ENCODE results near the gene LPP. TPM values are rescaled to one million over a fixed set of nuclear protein-coding genes. Genes with fewer than 3 reads are reported as not detected.

The LPP gene
- total RNA-seq, 1 experiment from 2014 or later, result 264 TPM

- H3K27ac Mint-ChIP-seq (ENCODE audit: unreplicated experiment), result no peak overlapping the region
- intact Hi-C loops (cut with micrococcal nuclease; ENCODE audit: unreplicated experiment), result no loop called here
- peaks cover 4% of the 10 kb centered on the region for H3K36me3 Mint-ChIP-seq (ENCODE audit: insufficient read depth, unreplicated experiment)
- H3K4me1 Mint-ChIP-seq (ENCODE audit: low read depth, unreplicated experiment), result no peaks in the 10 kb centered on the region
- DNase-seq, result no peak
- BruUV-seq (replicated peaks), result no TSS peak
- TF ChIP-seq, protein P1, sequence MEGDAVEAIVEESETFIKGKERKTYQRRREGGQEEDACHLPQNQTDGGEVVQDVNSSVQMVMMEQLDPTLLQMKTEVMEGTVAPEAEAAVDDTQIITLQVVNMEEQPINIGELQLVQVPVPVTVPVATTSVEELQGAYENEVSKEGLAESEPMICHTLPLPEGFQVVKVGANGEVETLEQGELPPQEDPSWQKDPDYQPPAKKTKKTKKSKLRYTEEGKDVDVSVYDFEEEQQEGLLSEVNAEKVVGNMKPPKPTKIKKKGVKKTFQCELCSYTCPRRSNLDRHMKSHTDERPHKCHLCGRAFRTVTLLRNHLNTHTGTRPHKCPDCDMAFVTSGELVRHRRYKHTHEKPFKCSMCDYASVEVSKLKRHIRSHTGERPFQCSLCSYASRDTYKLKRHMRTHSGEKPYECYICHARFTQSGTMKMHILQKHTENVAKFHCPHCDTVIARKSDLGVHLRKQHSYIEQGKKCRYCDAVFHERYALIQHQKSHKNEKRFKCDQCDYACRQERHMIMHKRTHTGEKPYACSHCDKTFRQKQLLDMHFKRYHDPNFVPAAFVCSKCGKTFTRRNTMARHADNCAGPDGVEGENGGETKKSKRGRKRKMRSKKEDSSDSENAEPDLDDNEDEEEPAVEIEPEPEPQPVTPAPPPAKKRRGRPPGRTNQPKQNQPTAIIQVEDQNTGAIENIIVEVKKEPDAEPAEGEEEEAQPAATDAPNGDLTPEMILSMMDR (IDR thresholded peaks at IDR 0.05; ENCODE audit: unreplicated experiment), result no peak
- no peak overlapping the region for H3K4me3 Mint-ChIP-seq (ENCODE audit: low read depth, unreplicated experiment)
- no peaks in the 10 kb centered on the region for H3K9me3 Mint-ChIP-seq (ENCODE audit: low read depth, unreplicated experiment)
- no peaks in the 10 kb centered on the region for H3K27me3 Mint-ChIP-seq (ENCODE audit: unreplicated experiment)
- CTCF ChIA-PET, result no interaction called here
Measured at GRCh38 chr3:188797045-188797444, 643.1 kb downstream of the LPP start.

GRCh38 chr3:188798556-188799145 lies 644.7 kb downstream of the LPP start:
- no TSS peak for BruUV-seq (replicated peaks)
- H3K27me3 Mint-ChIP-seq (ENCODE audit: unreplicated experiment), result no peaks in the 10 kb centered on the region
- H3K27ac Mint-ChIP-seq (ENCODE audit: unreplicated experiment), result no peak overlapping the region
- no peaks in the 10 kb centered on the region for H3K36me3 Mint-ChIP-seq (ENCODE audit: insufficient read depth, unreplicated experiment)
- CTCF ChIA-PET, result no interaction called here
- H3K9me3 Mint-ChIP-seq (ENCODE audit: low read depth, unreplicated experiment), result no peaks in the 10 kb centered on the region
- intact Hi-C loops (cut with micrococcal nuclease; ENCODE audit: unreplicated experiment), result no loop called here
- H3K4me3 Mint-ChIP-seq (ENCODE audit: low read depth, unreplicated experiment), result no peak overlapping the region
- TF ChIP-seq, protein P1 (IDR thresholded peaks at IDR 0.05; ENCODE audit: unreplicated experiment), result no peak
- no peaks in the 10 kb centered on the region for H3K4me1 Mint-ChIP-seq (ENCODE audit: low read depth, unreplicated experiment)
- no peak for DNase-seq

GRCh38 chr3:188801393-188801792 lies 647.4 kb downstream of the LPP start:
- no TSS peak for BruUV-seq (replicated peaks)
- Mint-ChIP-seq H3K27ac (ENCODE audit: unreplicated experiment) (no peak overlapping the region), H3K36me3 (ENCODE audit: insufficient read depth, unreplicated experiment) (no peaks in the 10 kb centered on the region), H3K4me3 (ENCODE audit: low read depth, unreplicated experiment) (no peak overlapping the region), H3K9me3 (ENCODE audit: low read depth, unreplicated experiment) (peaks cover 3% of the 10 kb centered on the region), H3K4me1 (ENCODE audit: low read depth, unreplicated experiment) (no peaks in the 10 kb centered on the region), H3K27me3 (ENCODE audit: unreplicated experiment) (no peaks in the 10 kb centered on the region)
- DNase-seq, result no peak
- TF ChIP-seq, protein P1 (IDR thresholded peaks at IDR 0.05; ENCODE audit: unreplicated experiment), result no peak
- CTCF ChIA-PET, result no interaction called here
- intact Hi-C loops (cut with micrococcal nuclease; ENCODE audit: unreplicated experiment), result no loop called here

GRCh38 chr3:188802645-188803044 lies 648.7 kb downstream of the LPP start:
- H3K9me3 Mint-ChIP-seq (ENCODE audit: low read depth, unreplicated experiment), result peaks cover 11% of the 10 kb centered on the region
- no peak for DNase-seq
- no peak overlapping the region for H3K27ac Mint-ChIP-seq (ENCODE audit: unreplicated experiment)
- intact Hi-C loops (cut with micrococcal nuclease; ENCODE audit: unreplicated experiment), result no loop called here
- CTCF ChIA-PET, result interaction anchor here (0.7 kb wide), 2 partner anchors 48 to 345 kb away, joined by 8 to 9 read pairs; no protein-coding TSS in a partner anchor
- H3K27me3 Mint-ChIP-seq (ENCODE audit: unreplicated experiment), result no peaks in the 10 kb centered on the region
- TF ChIP-seq, protein P1 (IDR thresholded peaks at IDR 0.05; ENCODE audit: unreplicated experiment), result no peak
- H3K4me3 Mint-ChIP-seq (ENCODE audit: low read depth, unreplicated experiment), result no peak overlapping the region
- H3K4me1 Mint-ChIP-seq (ENCODE audit: low read depth, unreplicated experiment), result no peaks in the 10 kb centered on the region
- no TSS peak for BruUV-seq (replicated peaks)
- peaks cover 5% of the 10 kb centered on the region for H3K36me3 Mint-ChIP-seq (ENCODE audit: insufficient read depth, unreplicated experiment)
